Activated CD4-positive, alpha-beta T cell treated with anti-CD3 and anti-CD28 coated beads for 36 hours (primary cell): ENCODE results near the gene PIP4K2C. TPM values are rescaled to one million over a fixed set of nuclear protein-coding genes. Genes with fewer than 3 reads are reported as not detected.
A peak's percentile ranks its signal among the peaks of the same experiment; 100 is the strongest.
"Not testable (repeated sequence)": the region's sequence is repeated elsewhere in the genome, so short reads cannot be mapped to it uniquely, and the experiment has no call there.

Experiments
- ATAC-seq: fragments of 200-7000 bp; cut with Tn5 transposase; one replicate; pipeline ENCODE4 v1.10.0; 2021; ENCODE audit warnings: mild to moderate bottlenecking, moderate library complexity
- CTCF ChIA-PET: fragments of 350-600 bp; sonication (Branson Sonifier 250); formaldehyde crosslinking; loops from one replicate; lab custom pipeline; 2021; ENCODE audit warnings: antibody characterized with exemption; lab: Charles Lee
- POLR2A ChIA-PET: fragments of 350-600 bp; sonication (Branson Sonifier 250); formaldehyde crosslinking; loops from one replicate; lab custom pipeline; 2021; ENCODE audit warnings: antibody characterized with exemption, inconsistent platforms; lab: Charles Lee
- DNase-seq: peaks from one replicate; pipeline ENCODE4 v3.0.0-alpha.2; 2020
- H3K27ac Mint-ChIP-seq: one replicate; pipeline ENCODE4 v1.8.0; 2021; ENCODE audit warnings: mixed read lengths
- H3K27me3 Mint-ChIP-seq: one replicate; pipeline ENCODE4 v1.8.0; 2021; ENCODE audit warnings: mixed read lengths
- H3K36me3 Mint-ChIP-seq: one replicate; pipeline ENCODE4 v1.8.0; 2021; ENCODE audit warnings: low read depth, mixed read lengths
- H3K4me1 Mint-ChIP-seq: one replicate; pipeline ENCODE4 v1.8.0; 2021; ENCODE audit warnings: mixed read lengths
- H3K4me3 Mint-ChIP-seq: one replicate; pipeline ENCODE4 v1.8.0; 2021; ENCODE audit warnings: mild to moderate bottlenecking, moderate library complexity, mixed read lengths
- H3K9me3 Mint-ChIP-seq: one replicate; pipeline ENCODE4 v1.8.0; 2021; ENCODE audit warnings: low read depth, mixed read lengths
- intact Hi-C, 2 experiments: fragments of 100-400 bp; cut with DNase I in 1 of 2; cut with micrococcal nuclease in 1 of 2; formaldehyde crosslinking; loops; one replicate each; pipeline versions ENCODE4 v1.14.2 to v1.15.1; 2022 to 2024; cut with DNase I, micrococcal nuclease
- total RNA-seq, 2 experiments: library from RNA; stranded (reverse); gene quantifications; one replicate each; pipeline ENCODE4 v1.2.3, GENCODE V29; 2021

Gene PIP4K2C
- total RNA-seq, 2 experiments from 2014 or later, result 12.1 to 14.9 TPM

GRCh38 chr12:57616383-57617101 is 25.6 kb downstream of the PIP4K2C start:
- POLR2A ChIA-PET, result no interaction called here
- no peak for DNase-seq
- Mint-ChIP-seq H3K4me1 (peaks cover 19% of the 10 kb centered on the region), H3K27me3 (peaks cover 49% of the 10 kb centered on the region), H3K4me3 (no peak overlapping the region), H3K36me3 (no peaks in the 10 kb centered on the region), H3K9me3 (no peaks in the 10 kb centered on the region), H3K27ac (no peak overlapping the region)
- intact Hi-C loops, result no loop called here
- ATAC-seq, result no peak
- CTCF ChIA-PET, result interaction anchor here (0.7 to 3.6 kb wide), 4 partner anchors 8 to 373 kb away, joined by 3 to 16 read pairs (median 6); no protein-coding TSS in a partner anchor

GRCh38 chr12:57617942-57618341 is 26.9 kb downstream of the PIP4K2C start:
- ChIA-PET CTCF (interaction anchor here (1.0 to 1.3 kb wide), 2 partner anchors 15 to 18 kb away, joined by 3 read pairs; partner anchors contain the start of gene B4GALNT1), POLR2A (no interaction called here)
- no peak overlapping the region for H3K4me3 Mint-ChIP-seq
- no peak overlapping the region for H3K27ac Mint-ChIP-seq
- peaks cover 59% of the 10 kb centered on the region for H3K27me3 Mint-ChIP-seq
- no peak for ATAC-seq
- DNase-seq, result no peak
- no peaks in the 10 kb centered on the region for H3K36me3 Mint-ChIP-seq
- H3K4me1 Mint-ChIP-seq, result peaks cover 26% of the 10 kb centered on the region
- no peaks in the 10 kb centered on the region for H3K9me3 Mint-ChIP-seq
- intact Hi-C loops, result no loop called here

GRCh38 chr12:57618431-57618830 is 27.4 kb downstream of the PIP4K2C start:
- H3K36me3 Mint-ChIP-seq, intact Hi-C loops, H3K27ac Mint-ChIP-seq, H3K9me3 Mint-ChIP-seq, ATAC-seq, POLR2A ChIA-PET, H3K4me3 Mint-ChIP-seq, DNase-seq: not testable (repeated sequence)
- CTCF ChIA-PET, result interaction anchor here (1.0 to 1.3 kb wide), 2 partner anchors 14 to 19 kb away, joined by 3 read pairs; partner anchors contain the start of gene B4GALNT1
- Mint-ChIP-seq H3K27me3 (peaks cover 59% of the 10 kb centered on the region), H3K4me1 (peaks cover 26% of the 10 kb centered on the region)

- no peaks in the 10 kb centered on the region for H3K36me3 Mint-ChIP-seq
- intact Hi-C loops, result no loop called here
- H3K27me3 Mint-ChIP-seq, result peaks cover 63% of the 10 kb centered on the region
- peaks cover 26% of the 10 kb centered on the region for H3K4me1 Mint-ChIP-seq
- ATAC-seq (no peak), DNase-seq (no peak)
- no peak overlapping the region for H3K4me3 Mint-ChIP-seq
- POLR2A ChIA-PET, result interaction anchor here (0.6 kb wide), 1 partner anchor 40 kb away, joined by 3 read pairs; no protein-coding TSS in a partner anchor
- CTCF ChIA-PET, result interaction anchor here (0.7 to 6.3 kb wide), 5 partner anchors 14 to 69 kb away, joined by 3 to 76 read pairs (median 4); partner anchors contain the start of gene B4GALNT1
- H3K9me3 Mint-ChIP-seq, result no peaks in the 10 kb centered on the region
- H3K27ac Mint-ChIP-seq, result no peak overlapping the region
Measured at GRCh38 chr12:57618966-57619433, 28.0 kb downstream of the PIP4K2C start.

GRCh38 chr12:57619434-57620244 is 28.6 kb downstream of the PIP4K2C start:
- no peak overlapping the region for H3K27ac Mint-ChIP-seq
- peaks cover 67% of the 10 kb centered on the region for H3K27me3 Mint-ChIP-seq
- H3K9me3 Mint-ChIP-seq, result no peaks in the 10 kb centered on the region
- H3K36me3 Mint-ChIP-seq, result no peaks in the 10 kb centered on the region
- no peak overlapping the region for H3K4me3 Mint-ChIP-seq
- ChIA-PET POLR2A (interaction anchor here (0.6 kb wide), 1 partner anchor 41 kb away, joined by 3 read pairs; no protein-coding TSS in a partner anchor), CTCF (interaction anchor here (0.6 to 6.3 kb wide), 12 partner anchors 8 to 231 kb away, joined by 3 to 76 read pairs (median 8); partner anchors contain the start of gene B4GALNT1)
- DNase-seq (peak; percentile 53), ATAC-seq (peak; percentile 34)
- intact Hi-C loops, result loop anchor here in 1 of 2 experiments (5.0 kb wide), 1 partner anchor 162 kb away; the partner anchor contains the start of genes GLI1 and INHBE
- H3K4me1 Mint-ChIP-seq, result peaks cover 26% of the 10 kb centered on the region

- CTCF ChIA-PET, result interaction anchor here (0.6 to 6.3 kb wide), 21 partner anchors 8 to 878 kb away, joined by 3 to 76 read pairs (median 4); partner anchors contain the start of genes B4GALNT1 and PIP4K2C
- Mint-ChIP-seq H3K9me3 (no peaks in the 10 kb centered on the region), H3K36me3 (no peaks in the 10 kb centered on the region), H3K4me3 (peak overlapping the region; percentile 60), H3K27ac (no peak overlapping the region), H3K4me1 (peaks cover 26% of the 10 kb centered on the region), H3K27me3 (peaks cover 73% of the 10 kb centered on the region)
- DNase-seq (no peak), ATAC-seq (no peak)
- intact Hi-C loops, result loop anchor here in 1 of 2 experiments (5.0 kb wide), 1 partner anchor 163 kb away; the partner anchor contains the start of genes GLI1 and INHBE
- POLR2A ChIA-PET, result interaction anchor here (0.7 kb wide), 1 partner anchor 37 kb away, joined by 3 read pairs; no protein-coding TSS in a partner anchor
Measured at GRCh38 chr12:57620245-57620935, 29.4 kb downstream of the PIP4K2C start.

GRCh38 chr12:57620936-57621496 is 30.0 kb downstream of the PIP4K2C start:
- peak; percentile 31 for ATAC-seq
- Mint-ChIP-seq H3K36me3 (no peaks in the 10 kb centered on the region), H3K4me3 (peak overlapping the region; percentile 60), H3K4me1 (peaks cover 26% of the 10 kb centered on the region), H3K27ac (peak overlapping the region; percentile 17), H3K9me3 (no peaks in the 10 kb centered on the region), H3K27me3 (peaks cover 79% of the 10 kb centered on the region)
- ChIA-PET POLR2A (interaction anchor here (0.7 kb wide), 1 partner anchor 38 kb away, joined by 3 read pairs; no protein-coding TSS in a partner anchor), CTCF (interaction anchor here (0.7 to 6.3 kb wide), 19 partner anchors 9 to 877 kb away, joined by 3 to 76 read pairs (median 5); partner anchors contain the start of genes B4GALNT1 and PIP4K2C)
- intact Hi-C loops, result loop anchor here (1.0 to 5.0 kb wide), 4 partner anchors 10 to 164 kb away; partner anchors contain the start of genes GLI1 (in 2 of the 2), ARHGEF25 (in 1 of the 2) and INHBE (in 1 of the 2)
- peak; percentile 35 for DNase-seq

- no peak overlapping the region for H3K27ac Mint-ChIP-seq
- POLR2A ChIA-PET, result interaction anchor here (0.7 kb wide), 1 partner anchor 38 kb away, joined by 3 read pairs; no protein-coding TSS in a partner anchor
- no peaks in the 10 kb centered on the region for H3K36me3 Mint-ChIP-seq
Measured at GRCh38 chr12:57621497-57622292, 30.7 kb downstream of the PIP4K2C start.

More at GRCh38 chr12:57621497-57622292, 30.7 kb downstream of the PIP4K2C start:
- DNase-seq (peak; percentile 79), ATAC-seq (peak; percentile 80)
- intact Hi-C loops, result loop anchor here (1.0 to 5.0 kb wide), 4 partner anchors 10 to 164 kb away; partner anchors contain the start of genes GLI1 (in 2 of the 2), ARHGEF25 (in 1 of the 2) and INHBE (in 1 of the 2)
- peaks cover 84% of the 10 kb centered on the region for H3K27me3 Mint-ChIP-seq
- CTCF ChIA-PET, result interaction anchor here (0.6 to 6.3 kb wide), 18 partner anchors 9 to 221 kb away, joined by 3 to 76 read pairs (median 6); partner anchors contain the start of gene B4GALNT1
- peak overlapping the region; percentile 60 for H3K4me3 Mint-ChIP-seq
- H3K4me1 Mint-ChIP-seq, result peaks cover 28% of the 10 kb centered on the region
- H3K9me3 Mint-ChIP-seq, result no peaks in the 10 kb centered on the region
